NCI-H82 (cell line): ENCODE results near the gene UCHL5.

Experiments
- DNase-seq: peaks from one replicate; lab custom pipeline; 2025; lab: John Stamatoyannopoulos, UW

The UCHL5 gene, protein sequence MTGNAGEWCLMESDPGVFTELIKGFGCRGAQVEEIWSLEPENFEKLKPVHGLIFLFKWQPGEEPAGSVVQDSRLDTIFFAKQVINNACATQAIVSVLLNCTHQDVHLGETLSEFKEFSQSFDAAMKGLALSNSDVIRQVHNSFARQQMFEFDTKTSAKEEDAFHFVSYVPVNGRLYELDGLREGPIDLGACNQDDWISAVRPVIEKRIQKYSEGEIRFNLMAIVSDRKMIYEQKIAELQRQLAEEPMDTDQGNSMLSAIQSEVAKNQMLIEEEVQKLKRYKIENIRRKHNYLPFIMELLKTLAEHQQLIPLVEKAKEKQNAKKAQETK

GRCh38 chr1:193059282-193060114, at the start of gene UCHL5, which contains the start of gene RO60:
Gene UCHL5, minus strand, starts transcription at chr1:193059360. Its CDS starts 100 bp downstream, at chr1:193059260.
Gene RO60, plus strand, starts transcription at chr1:193059612. Its CDS starts 9,443 bp downstream, at chr1:193069055.
- peak; percentile 100 for DNase-seq

DNA sequence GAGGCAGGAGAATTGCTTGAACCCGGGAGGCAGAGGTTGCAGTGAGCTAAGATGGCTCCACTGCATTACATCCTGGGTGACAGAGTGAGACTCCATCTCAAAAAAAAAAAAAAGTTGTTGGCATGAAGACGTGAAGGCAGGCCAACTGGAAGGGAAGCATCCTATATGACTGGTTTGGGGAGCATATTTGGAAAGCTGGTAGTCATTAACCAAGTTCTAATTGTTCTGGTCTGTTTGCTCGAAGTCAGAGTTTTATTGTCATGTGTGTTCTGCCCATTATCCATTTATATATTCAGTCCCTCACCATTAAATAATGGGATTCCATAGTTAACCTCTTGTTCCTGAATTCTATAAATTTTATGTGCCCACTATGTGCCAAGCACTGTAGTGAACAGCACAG, 49.3 kb upstream of the UCHL5 start:
- DNase-seq, result no peak

DNA sequence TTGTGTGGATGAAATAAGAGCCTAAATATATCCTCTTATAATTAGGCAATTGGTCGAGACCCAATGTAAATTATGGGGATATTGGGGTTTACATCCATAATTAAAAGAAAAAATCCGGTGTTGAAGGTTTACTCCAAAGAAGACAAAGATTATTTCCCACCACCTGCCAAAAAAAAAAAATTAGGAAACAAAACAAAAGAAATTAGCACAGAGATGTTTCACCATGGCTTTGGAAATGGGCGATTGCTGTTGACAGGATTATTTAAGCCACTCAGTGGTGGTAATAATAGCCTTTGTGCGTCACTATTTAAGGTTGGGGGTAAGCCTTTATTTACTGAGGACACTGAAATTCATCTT, 46.6 kb upstream of the UCHL5 start:
- DNase-seq, result peak; percentile 53

DNA sequence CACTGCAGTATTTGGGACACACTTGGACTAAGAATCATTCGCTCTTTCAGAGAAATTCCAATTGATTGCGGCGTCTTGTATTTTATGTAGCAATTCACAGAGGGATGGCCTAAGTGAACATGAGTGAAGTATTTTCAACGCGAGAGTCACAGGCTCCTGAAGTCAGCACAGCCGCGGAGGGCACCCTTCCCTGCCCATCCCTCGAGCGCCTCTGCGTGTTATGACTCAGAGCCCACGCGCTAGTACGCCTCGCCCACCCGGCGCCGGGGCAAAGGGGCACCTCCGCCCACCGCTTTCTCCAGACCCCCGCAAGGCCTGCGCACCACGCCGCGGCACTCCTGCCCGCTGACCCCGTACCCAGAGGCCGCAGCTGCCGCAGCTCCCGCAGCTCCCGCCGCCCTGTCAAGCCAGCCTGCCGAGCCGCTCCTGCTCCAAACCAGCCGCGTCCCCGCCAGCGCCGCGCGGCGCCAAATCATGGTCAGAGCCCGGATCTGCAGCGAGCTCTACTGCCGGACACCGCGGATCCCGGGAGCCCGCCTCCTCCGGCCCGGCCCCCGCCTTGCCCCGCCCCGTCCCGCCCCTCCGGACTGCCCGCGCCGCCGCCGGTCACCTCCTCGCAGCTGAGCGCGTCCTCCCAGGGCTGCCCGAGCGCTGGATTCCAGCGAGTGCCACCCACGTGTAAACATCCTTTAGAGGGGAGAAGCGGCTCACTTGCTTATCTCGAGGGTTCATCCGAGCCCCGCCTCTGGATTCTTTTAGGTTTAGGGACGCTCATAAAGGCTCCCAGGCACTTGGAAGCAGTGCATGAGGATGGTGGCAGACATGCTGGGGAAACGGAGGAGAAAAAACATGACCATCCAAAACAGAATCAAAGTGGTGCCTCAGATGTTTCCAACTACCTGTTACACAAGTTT, 46.0 kb upstream of the UCHL5 start, which contains the start of gene GLRX2:
Gene GLRX2, minus strand, starts transcription at position 508 of the 914 bp plus-strand sequence. Its CDS starts 32 bp downstream, at position 476.
- DNase-seq, result peak; percentile 93

- DNase-seq, result peak; percentile 58
Observed at GRCh38 chr1:193104502-193104906, 45.3 kb upstream of the UCHL5 start.

- no peak for DNase-seq
Observed at GRCh38 chr1:193103759-193104501, 44.8 kb upstream of the UCHL5 start.

DNA sequence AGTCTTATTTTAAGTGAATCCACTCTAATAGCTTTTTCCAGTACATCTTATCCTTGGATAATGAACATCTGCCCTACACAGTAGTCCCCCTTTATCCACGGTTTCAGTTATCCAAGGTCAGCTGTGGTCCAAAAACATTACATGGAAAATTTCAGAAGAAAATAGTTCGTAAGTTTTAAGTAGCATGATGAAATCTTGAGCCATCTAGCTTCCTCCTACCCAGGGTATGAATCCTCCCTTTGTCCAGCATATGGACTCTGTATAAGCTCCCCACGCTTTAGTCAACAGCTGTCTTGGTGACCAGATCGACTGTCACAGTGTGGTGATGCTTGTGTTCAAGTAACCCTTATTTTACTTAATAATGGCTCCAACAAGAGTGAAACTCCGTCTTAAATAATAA, 43.5 kb upstream of the UCHL5 start:
- peak; percentile 18 for DNase-seq

GRCh38 chr1:193094112-193094511, 35.0 kb upstream of the UCHL5 start:
- no peak for DNase-seq

- no peak for DNase-seq
Observed at GRCh38 chr1:193090865-193091264, 31.7 kb upstream of the UCHL5 start.

- DNase-seq, result no peak
Observed at GRCh38 chr1:193087893-193088292, 28.7 kb upstream of the UCHL5 start.

DNA sequence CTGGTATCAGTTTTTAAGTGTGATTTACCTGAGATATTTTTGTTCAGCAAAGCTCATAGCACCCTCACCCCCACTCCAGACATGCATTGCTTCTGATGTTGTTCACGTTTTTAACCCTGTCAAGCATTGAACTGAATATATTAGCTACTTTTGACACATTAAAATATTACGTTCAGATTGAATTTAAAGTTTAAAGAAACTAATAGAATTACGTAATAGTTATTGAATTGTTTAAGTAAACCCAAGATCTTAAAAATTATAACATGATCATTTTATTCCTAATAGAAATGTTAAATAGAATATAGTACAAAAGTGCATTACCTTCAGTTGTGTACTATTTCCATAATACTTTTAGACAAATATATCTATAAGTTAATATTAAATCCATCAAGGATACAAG, 27.2 kb upstream of the UCHL5 start:
- DNase-seq, result no peak

GRCh38 chr1:193085263-193085662, 26.1 kb upstream of the UCHL5 start:
- no peak for DNase-seq

DNA sequence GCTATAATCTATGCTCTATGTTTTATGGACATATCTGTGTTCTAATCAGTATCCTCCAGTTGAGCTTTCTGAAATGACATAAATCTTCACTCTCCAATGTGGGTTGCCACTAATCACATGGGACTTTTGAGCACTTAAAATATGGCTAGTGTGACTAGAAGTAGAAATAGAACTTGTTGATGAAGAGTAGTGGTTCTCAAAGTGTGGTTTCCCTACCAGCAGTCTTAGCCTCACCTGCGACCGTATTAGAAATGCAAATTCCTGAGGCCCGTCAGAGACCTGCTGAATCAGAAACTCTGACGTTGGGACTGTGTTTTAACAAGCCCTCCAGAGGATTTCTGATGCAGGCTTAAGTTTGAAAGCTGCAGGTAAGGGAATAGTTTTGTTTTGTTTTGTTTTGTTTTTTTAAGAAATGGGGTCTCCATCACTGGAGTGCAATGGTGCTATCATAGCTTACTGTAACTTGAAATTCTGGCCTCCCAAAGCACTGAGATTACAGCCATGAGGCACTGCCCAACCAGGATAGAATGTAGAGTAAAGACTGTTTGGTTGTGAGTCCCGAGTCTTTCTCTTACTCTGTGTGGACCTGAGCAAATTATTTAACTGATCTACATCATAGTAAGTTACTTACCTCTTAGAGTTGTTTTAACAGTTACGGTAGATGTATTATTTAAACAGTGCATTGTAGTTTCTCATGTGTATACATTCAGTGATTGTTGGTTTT, 24.4 kb upstream of the UCHL5 start:
- DNase-seq, result no peak

DNA sequence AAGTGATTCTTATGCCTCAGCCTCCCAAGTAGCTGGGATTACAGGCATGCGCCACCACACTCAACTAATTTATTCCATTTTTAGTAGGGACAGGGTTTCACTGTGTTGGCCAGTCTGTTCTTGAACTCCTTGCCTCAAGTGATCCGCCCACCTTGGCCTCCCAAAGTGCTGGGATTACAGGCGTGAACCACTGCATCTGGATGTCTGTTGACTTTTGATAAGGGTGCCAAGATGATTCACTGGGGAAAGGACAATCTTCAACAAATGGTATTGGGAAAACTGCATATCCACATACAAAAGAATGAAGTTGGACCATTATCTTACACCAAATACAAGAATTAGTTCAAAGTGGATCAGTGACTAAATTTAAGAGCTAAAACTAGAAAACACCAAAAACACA, 20.0 kb upstream of the UCHL5 start:
- no peak for DNase-seq

DNA sequence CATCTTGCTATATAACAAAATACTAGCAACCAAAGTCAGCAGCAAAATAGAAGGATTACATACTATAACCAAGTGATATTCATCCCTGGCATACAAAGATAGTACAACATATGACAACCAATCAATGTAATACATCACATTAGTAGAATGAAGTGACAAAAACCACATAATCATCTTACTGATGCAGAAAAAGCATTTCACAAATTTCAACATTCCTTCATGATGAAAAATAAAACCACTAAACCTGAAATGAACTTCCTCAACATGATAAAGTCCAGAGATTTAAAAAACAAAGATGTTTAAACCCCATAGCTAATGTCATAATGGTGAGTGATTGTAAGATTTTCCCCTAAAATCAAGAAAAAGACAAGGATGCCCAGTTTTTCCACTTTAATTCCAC, 18.8 kb upstream of the UCHL5 start:
- no peak for DNase-seq

- DNase-seq, result peak; percentile 14
Observed at GRCh38 chr1:193070942-193071341, 11.8 kb upstream of the UCHL5 start.

DNA sequence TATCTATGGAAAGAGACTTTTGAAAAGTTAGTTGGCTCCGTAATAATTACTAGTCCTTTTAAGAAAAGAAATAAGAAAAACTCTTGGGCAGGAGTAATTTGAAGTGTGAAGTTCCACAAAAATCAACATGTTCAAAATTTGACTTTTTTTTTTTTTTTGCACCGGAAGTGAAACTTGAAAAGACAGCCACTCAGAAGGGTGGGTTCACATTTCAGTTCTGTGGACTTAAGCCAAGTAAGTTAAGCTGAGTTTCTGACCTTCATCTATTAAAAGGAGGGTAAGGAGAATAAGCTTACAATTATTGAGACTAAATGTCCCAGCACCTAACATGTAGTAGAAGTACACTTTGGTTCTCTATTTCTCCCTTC, 11.2 kb upstream of the UCHL5 start:
- no peak for DNase-seq

GRCh38 chr1:193069748-193070385, 10.7 kb upstream of the UCHL5 start:
- peak; percentile 46 for DNase-seq

DNA sequence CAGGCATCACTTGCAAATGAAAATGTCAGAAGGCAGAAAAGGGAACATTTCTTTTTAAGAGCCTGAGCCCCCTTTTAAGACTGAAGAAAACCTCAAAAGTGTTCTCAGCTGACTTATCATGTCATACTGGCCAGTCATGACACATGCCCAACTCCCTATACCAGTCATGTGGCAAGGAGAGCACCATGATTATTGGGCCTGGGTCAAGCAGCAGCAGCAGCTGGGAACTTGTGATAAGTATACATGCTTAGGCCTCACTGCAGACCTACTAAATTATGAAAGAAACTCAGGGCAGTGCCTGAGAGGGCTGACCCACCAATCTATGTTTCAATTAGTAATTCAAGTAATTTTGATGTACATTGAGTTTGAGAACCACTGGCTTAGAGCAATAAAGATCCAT, 8.9 kb upstream of the UCHL5 start:
- no peak for DNase-seq

DNA sequence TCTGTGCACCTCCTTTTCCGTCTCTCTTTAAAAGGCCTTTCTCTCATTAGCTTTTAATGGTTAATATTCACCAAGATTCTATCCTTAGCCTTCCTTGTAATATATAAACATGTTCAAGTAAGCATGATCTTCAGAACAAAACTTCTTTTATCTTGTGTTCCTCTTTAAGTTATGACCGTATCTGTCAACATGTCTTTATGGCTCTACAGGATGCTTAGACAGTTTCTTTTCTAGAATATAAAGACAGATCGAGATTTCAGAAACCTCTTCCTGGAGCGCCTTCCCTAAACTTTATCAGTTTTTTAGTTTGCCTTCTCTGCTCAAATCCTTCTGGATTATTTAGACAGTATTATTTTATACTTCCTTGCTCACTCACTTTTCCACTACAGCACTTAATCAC, 7.4 kb upstream of the UCHL5 start:
- DNase-seq, result no peak
